Bone marrow (tissue), 2 donors: ENCODE results near the gene PRAC2.

Experiments used
- DNase-seq, 2 donors: peaks; one replicate each; lab custom pipeline; 2025; lab: John Stamatoyannopoulos, UW

The PRAC2 gene

DNA sequence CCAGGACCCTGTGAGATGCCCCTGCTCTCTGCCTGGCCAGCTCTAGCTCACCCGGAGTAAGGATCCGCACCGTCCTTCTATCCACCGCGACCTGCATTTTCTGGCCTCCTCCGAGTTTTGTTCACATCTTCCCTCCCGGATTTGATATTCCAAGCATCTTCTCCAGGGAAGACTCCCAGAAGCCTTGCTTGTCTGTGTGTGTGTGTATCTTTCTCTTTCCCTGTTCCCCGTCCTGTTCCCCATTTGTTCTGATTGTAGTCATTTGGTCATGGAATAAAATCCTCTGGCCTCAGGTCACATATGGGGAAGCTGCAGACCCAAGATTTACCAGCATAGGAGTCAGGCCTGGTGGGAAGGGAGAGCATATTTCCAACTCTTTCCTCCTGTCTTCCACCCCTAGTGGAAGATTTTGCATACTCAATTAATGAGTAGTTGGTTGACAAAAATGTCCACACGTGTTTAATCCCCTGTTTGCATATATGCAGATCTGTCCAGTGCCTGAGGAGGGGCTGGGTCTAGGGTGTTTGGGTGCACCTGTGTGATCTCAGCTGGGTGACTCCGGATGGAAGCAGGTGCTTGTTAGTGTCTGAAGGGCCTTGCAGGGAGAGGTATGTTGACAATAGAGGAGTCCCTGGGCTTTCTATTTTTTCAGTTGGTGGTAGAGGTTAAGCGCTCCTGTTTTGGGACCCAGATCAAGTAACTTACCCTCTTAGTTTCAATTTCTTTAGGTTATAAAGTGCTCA is 2.5 kb upstream of the PRAC2 start:
- DNase-seq: no peak

DNA sequence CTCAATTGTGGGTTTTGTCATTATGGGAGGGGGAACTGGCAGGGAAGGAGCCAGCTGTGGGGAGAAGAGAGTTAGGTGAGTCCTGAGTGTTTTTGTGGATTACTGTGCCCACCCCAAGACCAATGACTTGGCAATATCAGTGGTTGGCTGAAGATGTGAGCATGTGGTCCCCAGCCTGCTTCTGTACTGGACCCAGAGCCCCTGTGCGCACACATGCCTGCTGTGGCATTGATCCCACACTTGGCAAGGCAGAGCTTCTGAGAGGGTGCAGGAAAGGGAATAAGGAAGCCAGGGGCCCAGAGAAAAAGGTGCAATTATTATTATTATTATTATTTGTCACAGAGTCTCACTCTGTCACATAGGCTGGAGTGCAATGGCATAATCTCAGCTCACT is 2.0 kb upstream of the PRAC2 start:
- no peak for DNase-seq

- DNase-seq: no peak
These were observed 631 bp upstream of the PRAC2 start, which contains the start of gene PRAC1 for GRCh38 chr17:48722201-48722907. PRAC1 (minus strand) TSS chr17:48722518; CDS start chr17:48722392, 126 bp downstream.

- DNase-seq: no peak
These were observed 652 bp downstream of the PRAC2 start for GRCh38 chr17:48723423-48724250.

- DNase-seq: peak; percentile 50 to 55
These were observed 1.4 kb downstream of the PRAC2 start for GRCh38 chr17:48724251-48725003.

GRCh38 chr17:48725004-48725287 is 2.0 kb downstream of the PRAC2 start:
- no peak for DNase-seq

DNA sequence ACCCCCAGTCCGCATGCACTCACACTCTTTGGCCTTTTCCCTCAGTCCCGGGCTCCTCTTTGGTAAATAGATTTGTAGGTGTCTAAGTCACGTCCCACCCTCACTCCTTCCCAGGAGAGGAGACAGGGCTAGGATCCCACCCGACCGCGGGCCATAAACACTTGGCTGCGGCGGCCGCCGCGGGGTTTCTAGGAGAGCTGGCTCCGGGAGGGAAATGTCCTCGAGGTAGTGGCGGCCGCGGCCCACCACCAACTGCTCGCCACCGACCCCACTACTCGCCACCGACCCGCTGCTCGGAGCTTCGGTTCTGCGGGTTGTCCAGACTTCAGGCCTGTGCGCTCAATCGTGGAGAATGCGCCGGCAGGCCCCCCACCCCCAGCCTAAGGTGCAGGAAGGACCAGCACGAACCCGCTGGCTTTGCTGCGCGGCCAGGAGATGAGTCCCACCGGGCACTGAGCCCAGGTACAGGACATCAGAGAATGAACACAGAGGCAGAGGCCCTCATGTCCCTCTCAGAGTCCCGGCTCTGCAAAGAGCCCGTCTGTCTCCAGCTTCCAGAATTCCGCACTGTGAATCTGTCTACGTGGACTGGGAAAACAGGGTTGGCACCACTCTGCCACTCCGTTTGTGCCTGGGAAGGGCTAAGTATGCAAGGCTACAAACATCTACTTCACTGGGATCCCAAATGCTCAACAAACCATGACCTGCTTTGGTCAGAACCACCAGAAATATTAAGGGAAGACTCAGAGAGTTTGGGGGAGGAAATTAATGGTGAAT is 2.5 kb downstream of the PRAC2 start:
- no peak for DNase-seq

- DNase-seq: no peak
These were observed 3.3 kb downstream of the PRAC2 start for GRCh38 chr17:48726114-48726915.

- no peak for DNase-seq
These were observed 3.9 kb downstream of the PRAC2 start for GRCh38 chr17:48726916-48727286.

- DNase-seq: no peak
These were observed 4.6 kb downstream of the PRAC2 start for GRCh38 chr17:48727415-48728175.

DNA sequence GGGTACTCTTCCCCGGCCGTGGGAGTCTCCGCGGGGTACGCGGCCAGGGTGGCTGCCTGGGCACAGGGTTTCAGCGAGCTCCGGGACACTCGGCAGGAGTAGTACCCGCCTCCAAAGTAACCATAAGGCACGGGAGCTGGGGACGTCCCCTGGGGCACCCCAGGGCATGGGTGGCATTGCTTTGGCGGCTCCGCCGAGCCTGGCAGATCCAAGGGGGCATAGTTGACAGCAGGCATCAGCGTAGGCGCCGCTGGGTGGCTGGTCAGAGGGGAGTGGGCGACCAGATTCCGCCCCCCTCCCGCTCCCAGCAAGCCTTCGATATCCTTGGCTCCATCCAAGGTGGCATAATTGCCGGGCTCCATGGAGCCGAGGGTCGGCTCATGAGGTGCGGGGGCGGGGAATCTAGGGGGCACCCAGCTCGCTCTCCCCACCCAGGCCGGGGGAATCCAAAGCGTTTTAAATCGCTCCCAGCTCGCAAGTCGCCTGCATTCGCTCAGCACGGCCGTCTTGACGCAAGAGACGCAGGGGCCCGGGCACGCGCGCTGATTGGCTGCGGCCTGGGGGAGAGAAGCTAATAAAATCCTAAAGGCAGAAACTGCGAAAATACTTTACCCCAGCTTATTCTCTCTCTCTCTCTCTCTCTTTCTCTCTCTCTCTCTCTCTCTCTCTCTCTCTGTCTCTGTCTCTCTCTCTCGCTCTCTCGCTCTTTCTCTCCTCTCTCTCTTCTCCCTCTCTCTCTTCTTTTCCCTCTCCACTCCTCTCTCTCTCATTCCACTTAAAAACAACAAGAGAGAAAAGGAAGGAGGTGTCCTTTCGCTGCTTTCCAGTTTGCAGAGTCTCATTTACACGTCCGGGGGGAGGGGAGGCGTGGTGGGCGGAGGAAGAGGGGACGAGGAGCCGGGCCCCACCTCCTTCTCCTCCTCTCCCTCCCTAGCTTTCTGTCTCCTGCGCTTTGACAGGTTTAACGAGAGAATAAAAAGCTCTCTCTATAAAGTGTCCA is 5.5 kb downstream of the PRAC2 start, which contains the start of gene HOXB13:
Gene HOXB13 (minus strand): TSS at position 519 of the 1,000 bp plus-strand sequence. CDS start 157 bp downstream, at position 362.
- DNase-seq: no peak

GRCh38 chr17:48729335-48730239 is 6.6 kb downstream of the PRAC2 start:
- no peak for DNase-seq

DNA sequence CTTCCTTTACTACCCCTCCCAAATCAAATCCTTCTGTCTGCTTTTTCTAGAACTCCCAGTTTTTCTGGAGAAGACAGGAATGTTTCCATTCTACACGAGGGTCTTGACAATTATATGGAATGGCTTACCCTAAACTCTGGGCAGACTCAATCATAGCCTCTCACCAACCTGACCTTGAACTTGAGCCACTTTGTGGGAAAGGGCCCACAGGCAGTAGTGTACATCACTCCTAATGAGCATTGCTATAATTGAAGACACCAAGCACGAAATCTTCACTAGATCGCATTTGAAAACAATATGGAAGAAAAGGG is 7.2 kb downstream of the PRAC2 start:
- no peak for DNase-seq

DNA sequence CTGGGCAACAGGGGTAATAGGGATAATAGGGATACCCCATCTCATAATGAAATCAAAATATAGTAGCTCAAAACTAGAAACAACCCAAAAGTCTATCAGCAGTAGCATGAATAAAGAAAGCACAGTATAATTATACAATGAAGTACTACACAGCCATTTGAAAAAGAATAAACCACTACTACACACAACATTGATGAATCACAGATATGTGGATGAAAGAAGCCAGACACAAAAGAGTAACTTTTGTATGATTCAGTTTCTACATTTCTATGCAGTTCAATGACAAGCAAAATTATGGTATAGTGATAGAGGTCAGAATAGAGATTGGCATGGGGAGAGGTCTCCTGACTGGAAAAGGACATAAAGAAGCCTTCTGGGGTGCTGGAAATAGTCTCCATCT is 8.4 kb downstream of the PRAC2 start:
- no peak for DNase-seq

GRCh38 chr17:48732688-48733629 is 10.0 kb downstream of the PRAC2 start:
- no peak for DNase-seq

DNA sequence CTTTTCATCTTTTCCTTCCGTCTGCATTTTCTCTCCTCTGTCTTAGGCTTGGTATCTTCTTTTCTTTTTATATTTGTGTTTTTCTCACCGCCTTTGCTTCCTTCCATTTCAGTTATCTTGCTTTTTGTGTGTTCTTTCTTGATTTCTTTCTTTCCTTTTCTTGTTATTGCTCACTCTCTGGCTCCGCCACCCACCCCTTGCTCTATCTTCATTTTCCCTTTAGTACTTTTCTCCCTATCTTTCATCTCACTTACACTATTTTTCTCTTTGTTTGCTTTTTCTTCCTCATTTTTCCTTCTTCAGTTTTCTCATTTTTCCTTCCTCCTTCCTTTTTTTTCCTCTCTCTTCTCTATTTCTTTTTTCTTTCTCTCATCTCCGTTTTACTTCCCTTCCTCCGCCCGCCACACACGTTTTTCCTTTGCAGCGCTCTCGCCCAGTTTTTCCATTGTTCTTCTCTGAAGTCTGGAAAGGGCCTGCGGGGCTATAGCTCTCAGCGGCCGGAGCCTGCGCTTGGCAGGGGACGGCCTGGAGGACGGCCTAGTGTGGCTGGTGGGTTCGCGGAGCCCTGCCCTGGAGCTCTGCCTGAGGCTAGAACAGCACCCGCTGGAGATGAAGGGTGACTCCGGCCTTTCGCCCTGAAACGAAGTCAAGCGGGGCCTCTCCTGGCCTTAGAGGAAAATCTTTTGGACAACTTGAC is 10.8 kb downstream of the PRAC2 start:
- DNase-seq: no peak
